ENCODE data around the gene DPM1. TPM values are rescaled to one million over a fixed set of nuclear protein-coding genes. Genes with fewer than 3 reads are reported as not detected.

DPM1 gene
- total and polyA plus RNA-seq, 2 donors (not counting 3 experiments of a cell fraction or from before 2014, with no cell fraction given) = 33.9 to 41.9 TPM

GRCh38 chr20:50886184-50886790 lies 72.0 kb downstream of the DPM1 start:
- CTCF ChIA-PET = no interaction called here
- BruUV-seq (replicated peaks) = no TSS peak
- Histone ChIP-seq H3K4me1 (ENCODE audit: control insufficient read depth, extremely low read depth, insufficient read depth, low read length) (no peaks in the 10 kb centered on the region), H3K79me2 (ENCODE audit: control insufficient read depth, insufficient read depth, low read length) (peaks cover 2% of the 10 kb centered on the region), H3K36me3 (ENCODE audit: control insufficient read depth in 2 of 2, extremely low read depth in 1 of 2, insufficient read depth in 2 of 2, low read length in 2 of 2) (peaks cover 7 to 10% of the 10 kb centered on the region in 2 experiments), H3K9me1 (replicated peaks; ENCODE audit: control insufficient read depth, extremely low read depth, insufficient read depth, low read length) (no peaks in the 10 kb centered on the region), H3K4me3 (replicated peaks in 1 of 3; ENCODE audit: insufficient read depth in 1 of 3, low read depth in 1 of 3, low read length in 3 of 3) (no peak overlapping the region), H4K20me1 (replicated peaks; ENCODE audit: control insufficient read depth, extremely low read depth, insufficient read depth, low read length) (peaks cover 4% of the 10 kb centered on the region), H3K27ac (ENCODE audit: insufficient read depth, low read depth, low read length) (no peak overlapping the region), H3K9ac (replicated peaks; ENCODE audit: extremely low read depth, insufficient read depth, low read length) (no peak overlapping the region), H3K4me2 (ENCODE audit: insufficient read depth, low read length) (no peak overlapping the region), H2AFZ (ENCODE audit: low read depth, low read length) (no peak overlapping the region), H3K27me3 (ENCODE audit: control insufficient read depth in 2 of 2, insufficient read depth in 2 of 2, low read length in 2 of 2) (no peaks in the 10 kb centered on the region), H3K9me3 (replicated peaks; ENCODE audit: control insufficient read depth, insufficient read depth, low read length) (no peaks in the 10 kb centered on the region)
- no peak for DNase-seq (ENCODE audit: low read depth, low spot score)
- POLR2A ChIA-PET = no interaction called here
- TF ChIP-seq JUN (IDR thresholded peaks at IDR 0.05; ENCODE audit: borderline replicate concordance, insufficient read depth, insufficient read length, low read depth) (no peak), POLR2A (IDR thresholded peaks at IDR 0.05; ENCODE audit: low read depth, low read length) (no peak), EZH2 (IDR thresholded peaks at IDR 0.05; ENCODE audit: borderline replicate concordance, low read depth, low read length, severe bottlenecking) (no peak)
- dilution Hi-C loops (cut with MboI; ENCODE audit: extremely low pct_ligation_motif_present, low sequenced_read_pairs) (no loop called here), intact Hi-C loops (cut with micrococcal nuclease) (no loop called here)
- no peak for FAIRE-seq

GRCh38 chr20:50885781-50886180 lies 72.6 kb downstream of the DPM1 start:
- CTCF ChIA-PET = no interaction called here
- intact Hi-C loops (cut with micrococcal nuclease) (no loop called here), dilution Hi-C loops (cut with MboI; ENCODE audit: extremely low pct_ligation_motif_present, low sequenced_read_pairs) (no loop called here)
- no peak overlapping the region for H3K27ac ChIP-seq (ENCODE audit: insufficient read depth, low read depth, low read length)
- H4K20me1 ChIP-seq (replicated peaks; ENCODE audit: control insufficient read depth, extremely low read depth, insufficient read depth, low read length) = peaks cover 4% of the 10 kb centered on the region
- no TSS peak for BruUV-seq (replicated peaks)
- H3K79me2 ChIP-seq (ENCODE audit: control insufficient read depth, insufficient read depth, low read length) = peaks cover 2% of the 10 kb centered on the region
- POLR2A ChIA-PET = interaction anchor here (0.6 kb wide), 1 partner anchor 34 kb away, joined by 4 read pairs; no protein-coding TSS in a partner anchor
- no peak overlapping the region for H3K4me3 ChIP-seq (replicated peaks in 1 of 3; ENCODE audit: insufficient read depth in 1 of 3, low read depth in 1 of 3, low read length in 3 of 3)
- H3K9ac ChIP-seq (replicated peaks; ENCODE audit: extremely low read depth, insufficient read depth, low read length) = no peak overlapping the region
- no peak for DNase-seq (ENCODE audit: low read depth, low spot score)
- H3K9me3 ChIP-seq (replicated peaks; ENCODE audit: control insufficient read depth, insufficient read depth, low read length) = no peaks in the 10 kb centered on the region
- H3K27me3 ChIP-seq (ENCODE audit: control insufficient read depth in 2 of 2, insufficient read depth in 2 of 2, low read length in 2 of 2) = no peaks in the 10 kb centered on the region
- no peak for FAIRE-seq
- peaks cover 7% of the 10 kb centered on the region in 2 experiments for H3K36me3 ChIP-seq (ENCODE audit: control insufficient read depth in 2 of 2, extremely low read depth in 1 of 2, insufficient read depth in 2 of 2, low read length in 2 of 2)
- no peaks in the 10 kb centered on the region for H3K4me1 ChIP-seq (ENCODE audit: control insufficient read depth, extremely low read depth, insufficient read depth, low read length)
- TF ChIP-seq FOS (IDR thresholded peaks at IDR 0.05; ENCODE audit: borderline replicate concordance, insufficient read depth, low read length) (no peak), EZH2 (IDR thresholded peaks at IDR 0.05; ENCODE audit: borderline replicate concordance, low read depth, low read length, severe bottlenecking) (no peak), GATA2 (IDR thresholded peaks at IDR 0.05; ENCODE audit: insufficient read depth, insufficient read length, low read depth, low read length) (no peak), POLR2A (IDR thresholded peaks at IDR 0.05; ENCODE audit: low read depth, low read length) (no peak), POLR2AphosphoS5 (IDR thresholded peaks at IDR 0.05; ENCODE audit: insufficient read depth, low read depth, low read length) (no peak), MYC (IDR thresholded peaks at IDR 0.05; ENCODE audit: low read depth, low read length) (no peak), JUN (IDR thresholded peaks at IDR 0.05; ENCODE audit: borderline replicate concordance, insufficient read depth, insufficient read length, low read depth) (no peak)
- TF ChIP-seq, protein P1, sequence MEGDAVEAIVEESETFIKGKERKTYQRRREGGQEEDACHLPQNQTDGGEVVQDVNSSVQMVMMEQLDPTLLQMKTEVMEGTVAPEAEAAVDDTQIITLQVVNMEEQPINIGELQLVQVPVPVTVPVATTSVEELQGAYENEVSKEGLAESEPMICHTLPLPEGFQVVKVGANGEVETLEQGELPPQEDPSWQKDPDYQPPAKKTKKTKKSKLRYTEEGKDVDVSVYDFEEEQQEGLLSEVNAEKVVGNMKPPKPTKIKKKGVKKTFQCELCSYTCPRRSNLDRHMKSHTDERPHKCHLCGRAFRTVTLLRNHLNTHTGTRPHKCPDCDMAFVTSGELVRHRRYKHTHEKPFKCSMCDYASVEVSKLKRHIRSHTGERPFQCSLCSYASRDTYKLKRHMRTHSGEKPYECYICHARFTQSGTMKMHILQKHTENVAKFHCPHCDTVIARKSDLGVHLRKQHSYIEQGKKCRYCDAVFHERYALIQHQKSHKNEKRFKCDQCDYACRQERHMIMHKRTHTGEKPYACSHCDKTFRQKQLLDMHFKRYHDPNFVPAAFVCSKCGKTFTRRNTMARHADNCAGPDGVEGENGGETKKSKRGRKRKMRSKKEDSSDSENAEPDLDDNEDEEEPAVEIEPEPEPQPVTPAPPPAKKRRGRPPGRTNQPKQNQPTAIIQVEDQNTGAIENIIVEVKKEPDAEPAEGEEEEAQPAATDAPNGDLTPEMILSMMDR (IDR thresholded peaks at IDR 0.05; ENCODE audit: extremely low read depth in 1 of 2, insufficient read depth in 1 of 2, low read depth in 1 of 2, low read length in 2 of 2) = no peak
- TF ChIP-seq, protein P2, sequence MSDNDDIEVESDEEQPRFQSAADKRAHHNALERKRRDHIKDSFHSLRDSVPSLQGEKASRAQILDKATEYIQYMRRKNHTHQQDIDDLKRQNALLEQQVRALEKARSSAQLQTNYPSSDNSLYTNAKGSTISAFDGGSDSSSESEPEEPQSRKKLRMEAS (IDR thresholded peaks at IDR 0.05; ENCODE audit: insufficient read depth, insufficient read length) = no peak
- no peak overlapping the region for H2AFZ ChIP-seq (ENCODE audit: low read depth, low read length)
- no peaks in the 10 kb centered on the region for H3K9me1 ChIP-seq (replicated peaks; ENCODE audit: control insufficient read depth, extremely low read depth, insufficient read depth, low read length)
- H3K4me2 ChIP-seq (ENCODE audit: insufficient read depth, low read length) = no peak overlapping the region
